HG02642 (cell line): ENCODE measurements around the gene GCK.
"Not testable (repeated sequence)": the region's sequence is repeated elsewhere in the genome, so short reads cannot be mapped to it uniquely, and the experiment has no call there.

Experiments
- ATAC-seq: cut with Tn5 transposase; IDR thresholded peaks from one replicate; pipeline ENCODE4 v1.9.1; 2021; ENCODE audit warnings: mild to moderate bottlenecking; ENCODE audit not compliant: unreplicated experiment, poor library complexity

Gene GCK

DNA sequence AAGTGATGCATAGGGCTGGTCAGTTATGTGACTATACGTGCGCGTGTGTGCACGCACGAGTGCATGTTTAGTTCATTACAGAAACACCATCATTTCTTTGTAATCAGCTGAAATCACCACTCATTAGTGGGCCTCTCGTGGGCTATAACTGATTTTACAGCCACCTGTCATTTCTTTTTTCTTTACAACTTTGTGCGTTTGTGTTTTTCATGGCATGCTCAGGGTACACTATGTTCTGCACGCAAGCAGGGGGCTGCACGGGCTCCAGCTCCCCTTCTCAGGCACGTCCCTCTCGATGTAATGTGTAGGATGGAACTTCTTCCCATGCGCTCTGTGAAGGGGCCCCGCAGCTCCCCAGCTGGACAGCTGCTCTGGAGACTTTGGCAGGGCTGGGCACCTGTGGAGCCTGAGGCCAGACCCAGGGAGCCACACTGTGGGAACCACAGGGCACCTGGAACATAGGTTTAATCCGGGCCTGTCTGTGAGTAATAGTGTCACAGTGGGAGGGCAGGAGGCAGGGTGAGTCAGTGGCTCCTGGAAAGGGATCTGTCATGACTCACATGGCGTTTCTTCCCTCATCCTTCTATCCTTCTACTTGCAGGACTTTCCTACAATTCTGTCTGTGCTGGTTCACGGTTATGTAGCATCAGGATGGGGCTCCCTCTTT lies 4.9 kb downstream of the GCK start:
- ATAC-seq, result no peak

DNA sequence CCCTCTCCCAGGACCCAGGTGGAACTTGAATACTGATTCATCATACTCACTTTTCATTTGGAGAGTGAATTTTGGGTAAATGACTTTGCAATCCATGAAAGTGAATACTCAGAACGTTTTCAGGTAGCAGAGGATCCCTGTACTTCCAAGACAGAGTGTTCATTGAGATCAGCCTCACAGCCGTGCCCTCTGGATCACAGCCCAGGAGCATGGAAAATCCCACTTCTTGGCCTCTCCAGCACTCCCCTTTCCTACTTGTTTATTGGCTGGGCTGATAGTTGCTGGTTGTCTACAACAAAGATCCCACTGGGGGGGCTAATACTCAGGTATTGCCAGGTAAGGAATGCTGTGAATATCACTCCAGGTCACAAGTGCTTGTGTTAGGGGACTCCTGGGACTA lies 5.9 kb downstream of the GCK start:
- no peak for ATAC-seq

- ATAC-seq, result no peak
These were observed 6.4 kb downstream of the GCK start for GRCh38 chr7:44182827-44183226.

- ATAC-seq, result no peak
These were observed 8.6 kb downstream of the GCK start for GRCh38 chr7:44180631-44181030.

DNA sequence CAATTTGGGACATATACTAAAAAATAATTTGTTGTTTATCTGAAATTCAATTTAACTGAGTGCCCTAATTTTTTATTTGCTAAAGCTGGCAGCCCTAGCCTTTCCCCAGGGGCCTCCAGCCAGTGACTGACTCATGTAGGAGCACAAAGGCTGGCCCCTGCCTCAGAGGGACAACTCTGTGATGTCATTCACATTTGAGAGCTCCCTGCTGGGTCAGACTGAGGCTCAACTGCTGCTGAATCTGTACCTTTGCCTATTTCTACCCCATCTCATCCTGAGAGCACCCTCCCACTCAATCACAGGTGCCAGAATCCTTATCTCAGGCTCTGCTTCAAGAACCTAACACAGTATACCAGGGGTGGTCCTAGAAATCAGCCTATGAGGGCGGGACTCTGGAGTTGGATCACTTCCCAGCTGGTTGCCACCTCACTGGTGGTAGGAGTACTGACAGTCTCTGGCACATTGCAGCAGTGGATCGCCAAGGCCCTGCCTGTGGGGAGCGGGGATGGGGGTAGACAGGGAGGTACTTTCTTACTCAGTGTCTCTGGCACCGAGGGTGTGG lies 11.6 kb downstream of the GCK start:
- no peak for ATAC-seq

- no peak for ATAC-seq
These were observed 12.8 kb downstream of the GCK start for GRCh38 chr7:44176486-44176885.

GRCh38 chr7:44175730-44176129 lies 13.5 kb downstream of the GCK start:
- ATAC-seq, result no peak

- ATAC-seq, result not testable (repeated sequence)
These were observed 14.6 kb downstream of the GCK start for GRCh38 chr7:44174694-44174948.

- no peak for ATAC-seq
These were observed 15.1 kb downstream of the GCK start for GRCh38 chr7:44173911-44174693.

- no peak for ATAC-seq
These were observed 16.3 kb downstream of the GCK start for GRCh38 chr7:44172803-44173424.

- ATAC-seq, result no peak
These were observed 16.9 kb downstream of the GCK start for GRCh38 chr7:44172352-44172751.

DNA sequence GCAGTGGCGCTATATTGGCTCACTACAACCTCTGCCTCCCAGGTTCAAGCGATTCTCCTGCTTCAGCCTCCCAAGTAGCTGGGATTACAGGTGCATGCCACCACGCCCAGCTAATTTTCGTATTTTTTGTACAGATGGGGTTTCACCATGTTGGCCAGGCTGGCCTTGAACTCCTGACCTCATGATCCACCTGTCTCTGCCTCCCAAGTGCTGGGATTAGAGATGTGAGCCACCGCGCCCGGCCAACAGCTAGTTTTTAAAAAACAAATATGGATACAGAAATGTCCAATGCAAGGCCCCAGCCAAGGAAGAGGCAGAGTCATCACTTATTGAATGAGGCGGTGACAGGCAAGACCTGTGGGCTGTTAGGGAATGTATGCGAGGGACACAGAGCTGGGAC lies 17.3 kb downstream of the GCK start:
- not testable (repeated sequence) for ATAC-seq

- no peak for ATAC-seq
These were observed 21.3 kb downstream of the GCK start for GRCh38 chr7:44167920-44168319.

- no peak for ATAC-seq
These were observed 25.6 kb downstream of the GCK start for GRCh38 chr7:44163591-44163990.

DNA sequence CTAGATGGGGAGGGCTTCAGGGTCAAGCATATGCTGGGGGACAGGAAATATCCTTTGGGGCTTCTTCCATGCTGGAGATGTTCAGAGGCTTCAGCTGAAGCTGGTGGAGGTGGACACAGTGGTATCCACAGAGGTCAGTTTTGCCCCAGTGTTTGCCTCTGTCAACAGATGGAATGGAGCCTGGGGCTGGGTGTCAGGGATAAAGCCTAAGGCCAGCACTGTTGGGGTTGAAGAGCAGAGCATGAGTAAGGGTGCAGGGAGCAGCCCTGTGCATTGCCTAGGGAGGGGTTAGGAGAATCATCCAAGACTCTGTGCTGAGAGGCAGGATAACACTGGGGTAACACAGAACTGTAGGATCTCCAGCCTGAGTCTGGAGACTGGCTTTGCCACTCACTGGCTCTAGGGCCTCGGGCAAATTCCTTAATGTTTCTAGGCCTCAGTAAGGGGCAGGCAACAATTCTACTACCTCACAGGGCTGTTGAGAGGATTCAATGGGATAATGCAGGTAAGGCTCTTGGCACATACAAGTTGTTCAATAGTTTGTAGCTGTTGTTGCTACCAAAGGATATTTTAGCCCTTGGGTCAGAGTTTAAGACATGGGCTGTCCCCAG lies 26.3 kb downstream of the GCK start:
- no peak for ATAC-seq

DNA sequence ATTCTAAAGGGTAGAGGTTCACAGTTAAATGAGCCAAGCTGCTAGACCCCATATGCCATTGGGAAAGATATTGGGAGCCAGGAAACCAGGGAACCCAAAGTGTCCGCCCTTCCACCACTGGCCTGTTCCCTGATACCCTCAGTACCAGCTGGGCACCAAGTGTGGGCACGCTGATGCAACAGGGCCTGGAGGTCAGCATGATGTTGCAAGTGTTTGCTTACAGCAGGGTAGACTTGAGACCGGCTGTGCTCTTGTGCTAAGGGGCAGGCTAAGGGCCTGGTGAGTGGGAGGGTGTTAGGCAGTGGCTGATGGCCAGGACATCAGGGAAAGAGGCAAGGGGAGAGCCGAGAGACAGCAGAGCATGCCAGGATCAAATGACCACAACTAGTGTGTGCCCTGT lies 27.1 kb downstream of the GCK start:
- ATAC-seq, result no peak

GRCh38 chr7:44161371-44161770 lies 27.9 kb downstream of the GCK start:
- no peak for ATAC-seq

DNA sequence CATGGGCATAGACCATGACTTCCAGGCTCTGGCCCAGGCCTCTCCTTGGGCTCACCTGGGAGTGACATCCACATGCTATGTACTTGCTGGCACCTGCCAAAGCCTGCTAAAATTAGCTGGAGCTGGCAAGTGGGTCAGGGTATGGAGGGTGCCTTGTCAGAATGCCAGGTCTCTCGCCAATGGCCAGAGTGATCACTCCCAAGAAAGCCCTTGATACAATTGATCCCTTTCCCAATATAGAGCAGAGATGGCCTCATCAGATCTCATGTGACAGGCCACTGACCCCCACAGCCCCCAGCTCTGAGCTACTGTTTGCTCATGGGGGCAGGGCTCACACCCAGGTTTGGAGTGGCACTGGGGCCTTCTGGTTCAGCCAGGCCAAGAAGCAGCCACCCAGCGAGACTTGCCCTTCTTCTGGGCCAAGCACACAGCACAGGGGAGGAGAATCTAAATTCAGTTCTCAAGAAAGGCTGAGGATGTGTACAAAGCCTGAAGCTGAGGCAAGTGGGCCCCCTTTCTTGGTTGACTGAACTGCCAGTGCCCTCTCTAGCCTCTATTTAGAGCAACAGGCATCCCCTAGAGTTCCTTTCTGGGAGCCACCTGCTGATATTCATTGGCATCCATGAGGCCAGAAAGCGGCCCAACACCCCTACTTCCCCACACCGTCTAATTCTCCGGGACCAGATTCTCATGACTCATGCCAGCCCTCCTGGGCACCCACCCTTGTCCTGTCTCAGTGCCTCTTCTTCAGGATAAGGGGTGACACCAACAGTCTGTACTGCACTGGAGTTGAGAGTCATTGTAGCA lies 29.2 kb downstream of the GCK start:
- no peak for ATAC-seq

GRCh38 chr7:44158873-44159631 lies 30.2 kb downstream of the GCK start:
- ATAC-seq, result no peak
